Measurements from ENCODE around the gene ILDR1.

Gene ILDR1

DNA sequence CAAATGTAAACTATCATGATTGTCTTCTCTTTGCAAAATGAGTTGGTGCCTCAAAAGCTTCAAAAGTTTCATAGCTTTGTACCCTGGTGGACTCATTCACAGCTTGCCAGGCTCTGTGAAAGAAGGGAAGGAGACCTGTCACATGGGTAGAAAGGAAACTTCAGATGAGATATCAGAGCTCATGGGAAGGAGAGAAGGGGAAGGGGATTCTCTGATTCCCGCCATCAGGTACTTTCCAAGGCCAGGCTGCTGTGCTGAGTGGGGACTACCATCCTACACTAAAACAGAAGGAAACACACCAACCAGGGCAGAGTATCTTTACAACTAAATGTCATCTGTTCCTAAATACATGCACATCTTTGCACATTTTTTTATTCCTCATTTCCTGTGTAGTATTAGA is 9.2 kb downstream of the ILDR1 start:
- Histone ChIP-seq H4K8ac (ENCODE audit: low read depth, low read length) (no peak overlapping the region), H3K79me1 (ENCODE audit: low read depth, low read length) (no peaks in the 10 kb centered on the region), H3K14ac (ENCODE audit: low read length) (no peak overlapping the region), H2BK15ac (ENCODE audit: low read length) (no peak overlapping the region), H3K4me2 (ENCODE audit: insufficient read depth, low read length, poor library complexity, severe bottlenecking) (no peak overlapping the region), H3K9ac (ENCODE audit: low read depth, low read length, poor library complexity) (no peak overlapping the region), H4K91ac (ENCODE audit: low read depth, low read length, poor library complexity) (no peak overlapping the region), H3K9me3 (replicated peaks in 1 of 2; ENCODE audit: control insufficient read depth in 2 of 2, insufficient read depth in 1 of 2, low read depth in 1 of 2, low read length in 2 of 2) (no peaks in the 10 kb centered on the region), H3K36me3 (replicated peaks in 1 of 2; ENCODE audit: control insufficient read depth in 2 of 2, insufficient read depth in 2 of 2, low read length in 2 of 2) (no peaks in the 10 kb centered on the region), H3K27ac (replicated peaks; ENCODE audit: low read length) (no peak overlapping the region), H2BK12ac (ENCODE audit: low read length) (no peak overlapping the region), H3K18ac (ENCODE audit: low read length) (no peak overlapping the region), H2BK5ac (ENCODE audit: low read length) (no peak overlapping the region), H3K27me3 (ENCODE audit: control insufficient read depth in 3 of 3, insufficient read depth in 3 of 3, low read depth in 1 of 3, low read length in 3 of 3) (peaks cover 0 to 13% (median 0%) of the 10 kb centered on the region in 3 experiments), H3K4ac (ENCODE audit: low read length) (no peak overlapping the region), H3K4me1 (ENCODE audit: control insufficient read depth in 2 of 2, insufficient read depth in 1 of 2, low read depth in 1 of 2, low read length in 2 of 2) (peaks cover 0 to 2% of the 10 kb centered on the region in 2 donors), H2BK120ac (ENCODE audit: low read depth, low read length) (no peak overlapping the region), H2AK5ac (ENCODE audit: low read depth, low read length) (no peak overlapping the region), H2AFZ (ENCODE audit: low read length) (no peak overlapping the region), H3K23ac (ENCODE audit: low read depth, low read length, poor library complexity) (no peak overlapping the region), H3K4me3 (ENCODE audit: low read length in 2 of 2) (no peak overlapping the region)
- WGBS, 2 donors (ENCODE audit: extremely low coverage in 2 of 2, insufficient read length in 2 of 2, insufficient replicate concordance in 1 of 2) = no CpG with 5 or more reads among the region's 1 CpG
- DNase-seq (ENCODE audit: low spot score) = no peak

DNA sequence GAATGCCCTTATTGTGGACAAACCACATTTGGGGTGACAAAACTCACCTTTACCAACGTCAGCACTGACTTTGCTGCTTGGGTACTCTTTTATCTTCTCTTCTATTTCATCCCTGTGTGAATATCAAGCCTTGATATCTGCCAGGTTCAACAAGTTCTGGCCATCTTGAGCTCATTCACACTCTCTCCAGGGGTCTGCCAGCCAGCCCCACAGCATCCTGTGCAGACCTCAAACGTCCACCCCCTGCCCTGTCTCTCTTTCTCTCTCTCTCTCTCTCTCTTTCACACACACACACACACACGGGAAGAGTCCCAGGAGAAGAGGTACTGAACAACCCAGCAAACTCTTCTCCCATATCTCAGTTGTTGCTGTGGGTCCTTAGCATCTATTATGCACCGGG is 10.7 kb downstream of the ILDR1 start:
- H3K14ac ChIP-seq (ENCODE audit: low read length) = no peak overlapping the region
- no peak overlapping the region for H2AK5ac ChIP-seq (ENCODE audit: low read depth, low read length)
- H3K4me3 ChIP-seq (ENCODE audit: low read length in 2 of 2) = no peak overlapping the region
- no peak overlapping the region for H2BK15ac ChIP-seq (ENCODE audit: low read length)
- H2BK120ac ChIP-seq (ENCODE audit: low read depth, low read length) = no peak overlapping the region
- H3K4me1 ChIP-seq (ENCODE audit: control insufficient read depth in 2 of 2, insufficient read depth in 1 of 2, low read depth in 1 of 2, low read length in 2 of 2) = peaks cover 0 to 2% of the 10 kb centered on the region in 2 donors
- peak overlapping the region; percentile 40 for H2AFZ ChIP-seq (ENCODE audit: low read length)
- no peak overlapping the region for H3K18ac ChIP-seq (ENCODE audit: low read length)
- no peak overlapping the region for H3K23ac ChIP-seq (ENCODE audit: low read depth, low read length, poor library complexity)
- no peak overlapping the region for H4K8ac ChIP-seq (ENCODE audit: low read depth, low read length)
- no CpG with 5 or more reads among the region's 4 CpGs for WGBS, 2 donors (ENCODE audit: extremely low coverage in 2 of 2, insufficient read length in 2 of 2, insufficient replicate concordance in 1 of 2)
- H3K27ac ChIP-seq (replicated peaks; ENCODE audit: low read length) = no peak overlapping the region
- H2BK12ac ChIP-seq (ENCODE audit: low read length) = no peak overlapping the region
- H3K27me3 ChIP-seq (ENCODE audit: control insufficient read depth in 3 of 3, insufficient read depth in 3 of 3, low read depth in 1 of 3, low read length in 3 of 3) = peaks cover 0 to 13% (median 0%) of the 10 kb centered on the region in 3 experiments
- no peaks in the 10 kb centered on the region for H3K79me1 ChIP-seq (ENCODE audit: low read depth, low read length)
- no peak overlapping the region for H3K9ac ChIP-seq (ENCODE audit: low read depth, low read length, poor library complexity)
- DNase-seq (ENCODE audit: low spot score) = no peak
- no peak overlapping the region for H3K4ac ChIP-seq (ENCODE audit: low read length)
- H3K4me2 ChIP-seq (ENCODE audit: insufficient read depth, low read length, poor library complexity, severe bottlenecking) = no peak overlapping the region
- no peaks in the 10 kb centered on the region for H3K36me3 ChIP-seq (replicated peaks in 1 of 2; ENCODE audit: control insufficient read depth in 2 of 2, insufficient read depth in 2 of 2, low read length in 2 of 2)
- no peak overlapping the region for H4K91ac ChIP-seq (ENCODE audit: low read depth, low read length, poor library complexity)
- H2BK5ac ChIP-seq (ENCODE audit: low read length) = no peak overlapping the region
- no peaks in the 10 kb centered on the region for H3K9me3 ChIP-seq (replicated peaks in 1 of 2; ENCODE audit: control insufficient read depth in 2 of 2, insufficient read depth in 1 of 2, low read depth in 1 of 2, low read length in 2 of 2)

DNA sequence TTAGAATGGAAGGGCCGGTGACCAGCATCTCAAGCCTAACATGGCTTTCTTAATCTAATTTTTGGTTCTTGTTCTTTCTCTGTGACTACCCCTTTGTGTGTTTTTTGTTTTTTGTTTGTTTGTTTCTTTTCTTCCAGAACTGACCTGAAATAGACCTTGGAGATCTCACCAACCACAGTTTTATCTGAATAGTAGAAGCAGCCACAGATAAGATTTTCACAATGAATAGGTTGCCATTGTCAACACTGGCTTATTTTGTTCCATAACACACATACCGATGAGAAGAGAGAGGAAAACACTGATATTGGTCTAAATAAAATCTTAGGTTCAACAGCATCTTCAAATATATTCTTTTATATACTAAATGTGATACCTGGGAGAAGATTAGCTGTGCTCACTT is 11.5 kb downstream of the ILDR1 start:
- no peak overlapping the region for H4K8ac ChIP-seq (ENCODE audit: low read depth, low read length)
- H3K4me3 ChIP-seq (ENCODE audit: low read length in 2 of 2) = no peak overlapping the region
- H2BK120ac ChIP-seq (ENCODE audit: low read depth, low read length) = no peak overlapping the region
- no peak overlapping the region for H3K9ac ChIP-seq (ENCODE audit: low read depth, low read length, poor library complexity)
- H3K4ac ChIP-seq (ENCODE audit: low read length) = no peak overlapping the region
- DNase-seq (ENCODE audit: low spot score) = no peak
- H2AFZ ChIP-seq (ENCODE audit: low read length) = no peak overlapping the region
- no peaks in the 10 kb centered on the region for H3K9me3 ChIP-seq (replicated peaks in 1 of 2; ENCODE audit: control insufficient read depth in 2 of 2, insufficient read depth in 1 of 2, low read depth in 1 of 2, low read length in 2 of 2)
- peaks cover 0 to 13% (median 0%) of the 10 kb centered on the region in 3 experiments for H3K27me3 ChIP-seq (ENCODE audit: control insufficient read depth in 3 of 3, insufficient read depth in 3 of 3, low read depth in 1 of 3, low read length in 3 of 3)
- H2BK15ac ChIP-seq (ENCODE audit: low read length) = no peak overlapping the region
- no peak overlapping the region for H2BK12ac ChIP-seq (ENCODE audit: low read length)
- no peak overlapping the region for H2BK5ac ChIP-seq (ENCODE audit: low read length)
- H4K91ac ChIP-seq (ENCODE audit: low read depth, low read length, poor library complexity) = no peak overlapping the region
- no CpG with 5 or more reads among the region's 2 CpGs for WGBS, 2 donors (ENCODE audit: extremely low coverage in 2 of 2, insufficient read length in 2 of 2, insufficient replicate concordance in 1 of 2)
- H3K18ac ChIP-seq (ENCODE audit: low read length) = no peak overlapping the region
- no peaks in the 10 kb centered on the region for H3K79me1 ChIP-seq (ENCODE audit: low read depth, low read length)
- no peak overlapping the region for H2AK5ac ChIP-seq (ENCODE audit: low read depth, low read length)
- no peak overlapping the region for H3K23ac ChIP-seq (ENCODE audit: low read depth, low read length, poor library complexity)
- no peak overlapping the region for H3K4me2 ChIP-seq (ENCODE audit: insufficient read depth, low read length, poor library complexity, severe bottlenecking)
- H3K27ac ChIP-seq (replicated peaks; ENCODE audit: low read length) = no peak overlapping the region
- H3K4me1 ChIP-seq (ENCODE audit: control insufficient read depth in 2 of 2, insufficient read depth in 1 of 2, low read depth in 1 of 2, low read length in 2 of 2) = peaks cover 0 to 2% of the 10 kb centered on the region in 2 donors
- no peak overlapping the region for H3K14ac ChIP-seq (ENCODE audit: low read length)
- H3K36me3 ChIP-seq (replicated peaks in 1 of 2; ENCODE audit: control insufficient read depth in 2 of 2, insufficient read depth in 2 of 2, low read length in 2 of 2) = no peaks in the 10 kb centered on the region

DNA sequence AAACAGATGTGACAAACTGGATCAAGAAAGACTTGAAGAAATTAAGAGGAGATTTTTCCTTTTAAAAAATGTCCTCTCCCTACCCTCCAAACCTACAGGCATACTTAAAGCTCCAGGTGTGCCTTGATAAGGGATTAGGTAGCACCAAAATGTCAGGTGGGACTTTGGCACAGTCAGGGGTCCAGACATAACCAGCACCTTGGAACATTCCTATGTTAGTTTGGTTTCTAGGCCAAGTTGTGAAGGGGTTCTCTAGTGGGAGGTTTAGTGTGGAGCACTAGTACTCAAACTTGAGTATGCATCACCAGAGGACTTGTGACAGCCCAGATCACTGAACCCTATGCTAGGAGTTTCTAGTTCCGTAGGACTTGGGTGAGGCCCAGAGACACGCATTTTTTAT is 13.9 kb downstream of the ILDR1 start:
- Histone ChIP-seq H3K9me3 (replicated peaks in 1 of 2; ENCODE audit: control insufficient read depth in 2 of 2, insufficient read depth in 1 of 2, low read depth in 1 of 2, low read length in 2 of 2) (no peaks in the 10 kb centered on the region), H2BK12ac (ENCODE audit: low read length) (no peak overlapping the region), H3K9ac (ENCODE audit: low read depth, low read length, poor library complexity) (no peak overlapping the region), H3K18ac (ENCODE audit: low read length) (no peak overlapping the region), H3K4me1 (ENCODE audit: control insufficient read depth in 2 of 2, insufficient read depth in 1 of 2, low read depth in 1 of 2, low read length in 2 of 2) (peaks cover 0 to 4% of the 10 kb centered on the region in 2 donors), H2BK15ac (ENCODE audit: low read length) (no peak overlapping the region), H2BK5ac (ENCODE audit: low read length) (no peak overlapping the region), H3K4ac (ENCODE audit: low read length) (no peak overlapping the region), H2AK5ac (ENCODE audit: low read depth, low read length) (no peak overlapping the region), H2AFZ (ENCODE audit: low read length) (no peak overlapping the region), H4K8ac (ENCODE audit: low read depth, low read length) (no peak overlapping the region), H3K4me3 (ENCODE audit: low read length in 2 of 2) (no peak overlapping the region), H3K4me2 (ENCODE audit: insufficient read depth, low read length, poor library complexity, severe bottlenecking) (no peak overlapping the region), H4K91ac (ENCODE audit: low read depth, low read length, poor library complexity) (no peak overlapping the region), H3K36me3 (replicated peaks in 1 of 2; ENCODE audit: control insufficient read depth in 2 of 2, insufficient read depth in 2 of 2, low read length in 2 of 2) (no peaks in the 10 kb centered on the region), H3K14ac (ENCODE audit: low read length) (no peak overlapping the region), H3K79me1 (ENCODE audit: low read depth, low read length) (no peaks in the 10 kb centered on the region), H2BK120ac (ENCODE audit: low read depth, low read length) (no peak overlapping the region), H3K23ac (ENCODE audit: low read depth, low read length, poor library complexity) (no peak overlapping the region), H3K27ac (replicated peaks; ENCODE audit: low read length) (no peak overlapping the region), H3K27me3 (ENCODE audit: control insufficient read depth in 3 of 3, insufficient read depth in 3 of 3, low read depth in 1 of 3, low read length in 3 of 3) (peaks cover 0 to 8% (median 0%) of the 10 kb centered on the region in 3 experiments)
- no peak for DNase-seq (ENCODE audit: low spot score)
- no CpG with 5 or more reads among the region's 2 CpGs for WGBS, 2 donors (ENCODE audit: extremely low coverage in 2 of 2, insufficient read length in 2 of 2, insufficient replicate concordance in 1 of 2)
